ENCODE measurements around the gene CEP131.

DNA sequence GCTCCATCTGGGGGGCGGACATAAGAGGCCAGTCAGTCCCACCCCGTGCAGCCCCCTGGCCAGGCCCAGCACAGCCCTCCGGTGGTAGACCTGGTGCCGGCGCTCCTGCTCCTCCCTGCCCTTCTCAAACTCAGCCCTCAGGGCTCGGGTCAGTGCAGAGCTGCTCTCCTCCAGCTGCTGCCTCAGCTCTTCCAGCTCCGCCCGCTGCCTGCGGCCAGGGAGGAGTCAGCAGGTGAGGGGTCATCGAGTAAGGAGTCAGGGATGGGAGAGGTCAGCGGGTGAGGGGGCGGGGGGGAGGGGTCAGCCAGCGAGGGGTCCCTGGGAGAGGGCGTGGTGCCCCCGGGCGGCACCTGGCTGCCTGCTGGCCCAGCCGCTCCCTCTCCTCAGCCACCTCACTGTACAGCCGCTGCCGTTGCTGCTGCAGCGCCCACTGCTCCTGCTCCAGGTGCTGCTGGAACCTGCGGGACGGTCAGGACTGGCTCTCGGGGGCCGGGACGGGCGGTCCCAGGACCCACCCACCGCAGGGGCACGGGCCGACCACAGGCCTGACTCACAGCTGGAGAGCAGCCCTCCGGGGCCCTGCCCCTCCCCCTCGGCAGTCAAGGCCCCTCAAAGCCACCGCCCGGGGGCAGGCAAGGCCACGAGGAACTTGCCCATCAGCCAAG is 30.2 kb downstream of the CEP131 start:
- TF ChIP-seq, protein P1, sequence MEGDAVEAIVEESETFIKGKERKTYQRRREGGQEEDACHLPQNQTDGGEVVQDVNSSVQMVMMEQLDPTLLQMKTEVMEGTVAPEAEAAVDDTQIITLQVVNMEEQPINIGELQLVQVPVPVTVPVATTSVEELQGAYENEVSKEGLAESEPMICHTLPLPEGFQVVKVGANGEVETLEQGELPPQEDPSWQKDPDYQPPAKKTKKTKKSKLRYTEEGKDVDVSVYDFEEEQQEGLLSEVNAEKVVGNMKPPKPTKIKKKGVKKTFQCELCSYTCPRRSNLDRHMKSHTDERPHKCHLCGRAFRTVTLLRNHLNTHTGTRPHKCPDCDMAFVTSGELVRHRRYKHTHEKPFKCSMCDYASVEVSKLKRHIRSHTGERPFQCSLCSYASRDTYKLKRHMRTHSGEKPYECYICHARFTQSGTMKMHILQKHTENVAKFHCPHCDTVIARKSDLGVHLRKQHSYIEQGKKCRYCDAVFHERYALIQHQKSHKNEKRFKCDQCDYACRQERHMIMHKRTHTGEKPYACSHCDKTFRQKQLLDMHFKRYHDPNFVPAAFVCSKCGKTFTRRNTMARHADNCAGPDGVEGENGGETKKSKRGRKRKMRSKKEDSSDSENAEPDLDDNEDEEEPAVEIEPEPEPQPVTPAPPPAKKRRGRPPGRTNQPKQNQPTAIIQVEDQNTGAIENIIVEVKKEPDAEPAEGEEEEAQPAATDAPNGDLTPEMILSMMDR (IDR thresholded peaks at IDR 0.05; ENCODE audit: insufficient read depth, low read length), result no peak
- no peak for TF ChIP-seq POLR2AphosphoS5 (IDR thresholded peaks at IDR 0.05; ENCODE audit: low read depth)
- TF ChIP-seq SPI1 (IDR thresholded peaks at IDR 0.05; ENCODE audit: borderline replicate concordance, low read depth), result no peak

Measured in HL-60 (cell line).